SK-N-SH treated with all-trans-retinoic acid at 6 μM for 48 hours (cell line): ENCODE results near the gene XPC.

Source experiments
- ARNTL ChIP-seq: fragments of 450-650 bp; formaldehyde crosslinking; IDR thresholded peaks from 2 replicates; pipeline ENCODE4 v1.5.0; 2020; ENCODE audit warnings: low read depth, mild to moderate bottlenecking, moderate library complexity, borderline replicate concordance
- CREB5 ChIP-seq: fragments of 250-450 bp; sonication (Bioruptor Pico); IDR thresholded peaks from 2 replicates; pipeline ENCODE4 v1.5.1; 2020; ENCODE audit warnings: low read depth, mild to moderate bottlenecking, moderate library complexity
- CSDC2 ChIP-seq: fragments of 250-450 bp; sonication (Bioruptor Pico); IDR thresholded peaks from 2 replicates; pipeline ENCODE4 v1.5.0; 2020; ENCODE audit warnings: mild to moderate bottlenecking, moderate library complexity
- CSRNP3 ChIP-seq: fragments of 250-450 bp; sonication (Bioruptor Pico); IDR thresholded peaks from 2 replicates; pipeline ENCODE4 v1.5.1; 2021; ENCODE audit warnings: mild to moderate bottlenecking, moderate library complexity
- OSR1 ChIP-seq: fragments of 250-450 bp; sonication (Bioruptor Pico); IDR thresholded peaks from 2 replicates; pipeline ENCODE4 v1.8.0; 2022; ENCODE audit warnings: moderate library complexity, mild to moderate bottlenecking, inconsistent platforms
- RARB ChIP-seq: fragments of 250-450 bp; sonication (Bioruptor Pico); IDR thresholded peaks from 2 replicates; pipeline ENCODE4 v1.8.0; 2021; ENCODE audit warnings: mild to moderate bottlenecking, moderate library complexity
- TCF4 ChIP-seq: fragments of 250-450 bp; sonication (Bioruptor Pico); IDR thresholded peaks from 2 replicates; pipeline ENCODE4 v1.8.0; 2021; ENCODE audit warnings: mild to moderate bottlenecking, moderate library complexity, borderline replicate concordance
- TOX ChIP-seq: fragments of 250-450 bp; sonication (Bioruptor Pico); IDR thresholded peaks from 2 replicates; pipeline ENCODE4 v1.8.0; 2021; ENCODE audit warnings: mild to moderate bottlenecking, moderate library complexity, borderline replicate concordance
- ZC3H10 ChIP-seq: fragments of 250-450 bp; sonication (Bioruptor Pico); IDR thresholded peaks from 2 replicates; pipeline ENCODE4 v1.5.1; 2021; ENCODE audit warnings: mild to moderate bottlenecking, moderate library complexity
- ZFP3 ChIP-seq: fragments of 250-450 bp; sonication (Bioruptor Pico); IDR thresholded peaks from 2 replicates; pipeline ENCODE4 v1.5.0; 2020; ENCODE audit warnings: mild to moderate bottlenecking, moderate library complexity
- ZFP30 ChIP-seq: fragments of 450-650 bp; formaldehyde crosslinking; IDR thresholded peaks from 2 replicates; pipeline ENCODE4 v1.5.0; 2022; ENCODE audit warnings: mild to moderate bottlenecking, moderate library complexity
- TF ChIP-seq, protein P1 (sequence below): fragments of 250-450 bp; sonication (Bioruptor Pico); IDR thresholded peaks from 2 replicates; pipeline ENCODE4 v1.8.0; 2020; ENCODE audit warnings: mild to moderate bottlenecking, moderate library complexity, borderline replicate concordance
- TF ChIP-seq, protein P2 (sequence below): fragments of 250-450 bp; sonication (Bioruptor Pico); IDR thresholded peaks from 2 replicates; pipeline ENCODE4 v1.8.0; 2021; ENCODE audit warnings: low read depth, mild to moderate bottlenecking, moderate library complexity, borderline replicate concordance

GRCh38 chr3:14156201-14156600 is 22.2 kb downstream of the XPC start:
- TF ChIP-seq CREB5 (CRISPR knock-in tag) (no peak), RARB (CRISPR knock-in tag) (no peak), OSR1 (no peak), ZFP30 (CRISPR knock-in tag) (no peak), TOX (CRISPR knock-in tag) (no peak), ZFP3 (CRISPR knock-in tag) (no peak), CSRNP3 (CRISPR knock-in tag) (no peak), ARNTL (no peak), ZC3H10 (no peak), TCF4 (CRISPR knock-in tag) (no peak), CSDC2 (CRISPR knock-in tag) (no peak)
- TF ChIP-seq, protein P1, sequence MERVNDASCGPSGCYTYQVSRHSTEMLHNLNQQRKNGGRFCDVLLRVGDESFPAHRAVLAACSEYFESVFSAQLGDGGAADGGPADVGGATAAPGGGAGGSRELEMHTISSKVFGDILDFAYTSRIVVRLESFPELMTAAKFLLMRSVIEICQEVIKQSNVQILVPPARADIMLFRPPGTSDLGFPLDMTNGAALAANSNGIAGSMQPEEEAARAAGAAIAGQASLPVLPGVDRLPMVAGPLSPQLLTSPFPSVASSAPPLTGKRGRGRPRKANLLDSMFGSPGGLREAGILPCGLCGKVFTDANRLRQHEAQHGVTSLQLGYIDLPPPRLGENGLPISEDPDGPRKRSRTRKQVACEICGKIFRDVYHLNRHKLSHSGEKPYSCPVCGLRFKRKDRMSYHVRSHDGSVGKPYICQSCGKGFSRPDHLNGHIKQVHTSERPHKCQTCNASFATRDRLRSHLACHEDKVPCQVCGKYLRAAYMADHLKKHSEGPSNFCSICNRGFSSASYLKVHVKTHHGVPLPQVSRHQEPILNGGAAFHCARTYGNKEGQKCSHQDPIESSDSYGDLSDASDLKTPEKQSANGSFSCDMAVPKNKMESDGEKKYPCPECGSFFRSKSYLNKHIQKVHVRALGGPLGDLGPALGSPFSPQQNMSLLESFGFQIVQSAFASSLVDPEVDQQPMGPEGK (CRISPR knock-in tag), result no peak
- TF ChIP-seq, protein P2, sequence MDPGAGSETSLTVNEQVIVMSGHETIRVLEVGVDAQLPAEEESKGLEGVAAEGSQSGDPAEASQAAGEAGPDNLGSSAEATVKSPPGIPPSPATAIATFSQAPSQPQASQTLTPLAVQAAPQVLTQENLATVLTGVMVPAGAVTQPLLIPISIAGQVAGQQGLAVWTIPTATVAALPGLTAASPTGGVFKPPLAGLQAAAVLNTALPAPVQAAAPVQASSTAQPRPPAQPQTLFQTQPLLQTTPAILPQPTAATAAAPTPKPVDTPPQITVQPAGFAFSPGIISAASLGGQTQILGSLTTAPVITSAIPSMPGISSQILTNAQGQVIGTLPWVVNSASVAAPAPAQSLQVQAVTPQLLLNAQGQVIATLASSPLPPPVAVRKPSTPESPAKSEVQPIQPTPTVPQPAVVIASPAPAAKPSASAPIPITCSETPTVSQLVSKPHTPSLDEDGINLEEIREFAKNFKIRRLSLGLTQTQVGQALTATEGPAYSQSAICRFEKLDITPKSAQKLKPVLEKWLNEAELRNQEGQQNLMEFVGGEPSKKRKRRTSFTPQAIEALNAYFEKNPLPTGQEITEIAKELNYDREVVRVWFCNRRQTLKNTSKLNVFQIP (CRISPR knock-in tag), result no peak
